ENCODE measurements around the gene CGN. TPM values are rescaled to one million over a fixed set of nuclear protein-coding genes. Genes with fewer than 3 reads are reported as not detected.

Gene CGN
- total RNA-seq, 1 donor from 2014 or later: 6.7 TPM

DNA sequence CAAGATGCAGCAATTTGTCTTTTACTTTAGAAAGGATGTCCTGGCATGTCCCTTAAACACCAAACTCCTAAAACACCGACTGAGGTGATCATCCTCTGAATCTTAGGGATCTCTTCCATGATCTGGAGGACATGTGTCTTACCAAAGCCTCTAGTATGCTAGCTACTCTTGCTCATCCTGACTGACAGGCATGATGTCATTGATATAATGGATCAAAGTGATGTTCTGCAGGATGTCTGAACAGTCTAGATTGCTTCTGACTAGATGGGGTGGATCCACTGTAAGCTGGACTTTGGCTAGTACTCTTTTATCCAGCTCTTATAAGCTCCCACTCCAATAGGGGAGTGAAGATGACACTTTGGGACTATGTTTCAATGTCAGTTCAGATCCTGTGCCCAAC lies 11.3 kb upstream of the CGN start:
- H3K4me1 Mint-ChIP-seq: peaks cover 24% of the 10 kb centered on the region
- DNase-seq (ENCODE audit: low read depth, low spot score): no peak
- no peaks in the 10 kb centered on the region for H3K27me3 Mint-ChIP-seq (ENCODE audit: low read depth)
- TF ChIP-seq, protein P1, sequence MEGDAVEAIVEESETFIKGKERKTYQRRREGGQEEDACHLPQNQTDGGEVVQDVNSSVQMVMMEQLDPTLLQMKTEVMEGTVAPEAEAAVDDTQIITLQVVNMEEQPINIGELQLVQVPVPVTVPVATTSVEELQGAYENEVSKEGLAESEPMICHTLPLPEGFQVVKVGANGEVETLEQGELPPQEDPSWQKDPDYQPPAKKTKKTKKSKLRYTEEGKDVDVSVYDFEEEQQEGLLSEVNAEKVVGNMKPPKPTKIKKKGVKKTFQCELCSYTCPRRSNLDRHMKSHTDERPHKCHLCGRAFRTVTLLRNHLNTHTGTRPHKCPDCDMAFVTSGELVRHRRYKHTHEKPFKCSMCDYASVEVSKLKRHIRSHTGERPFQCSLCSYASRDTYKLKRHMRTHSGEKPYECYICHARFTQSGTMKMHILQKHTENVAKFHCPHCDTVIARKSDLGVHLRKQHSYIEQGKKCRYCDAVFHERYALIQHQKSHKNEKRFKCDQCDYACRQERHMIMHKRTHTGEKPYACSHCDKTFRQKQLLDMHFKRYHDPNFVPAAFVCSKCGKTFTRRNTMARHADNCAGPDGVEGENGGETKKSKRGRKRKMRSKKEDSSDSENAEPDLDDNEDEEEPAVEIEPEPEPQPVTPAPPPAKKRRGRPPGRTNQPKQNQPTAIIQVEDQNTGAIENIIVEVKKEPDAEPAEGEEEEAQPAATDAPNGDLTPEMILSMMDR (conservative IDR thresholded peaks at IDR 0.05): no peak
- H3K4me3 Mint-ChIP-seq: no peak overlapping the region
- H3K27ac Mint-ChIP-seq (ENCODE audit: unreplicated experiment): no peak overlapping the region
- H3K9me3 Mint-ChIP-seq: no peaks in the 10 kb centered on the region
- H3K36me3 Mint-ChIP-seq (ENCODE audit: low read depth): no peaks in the 10 kb centered on the region

DNA sequence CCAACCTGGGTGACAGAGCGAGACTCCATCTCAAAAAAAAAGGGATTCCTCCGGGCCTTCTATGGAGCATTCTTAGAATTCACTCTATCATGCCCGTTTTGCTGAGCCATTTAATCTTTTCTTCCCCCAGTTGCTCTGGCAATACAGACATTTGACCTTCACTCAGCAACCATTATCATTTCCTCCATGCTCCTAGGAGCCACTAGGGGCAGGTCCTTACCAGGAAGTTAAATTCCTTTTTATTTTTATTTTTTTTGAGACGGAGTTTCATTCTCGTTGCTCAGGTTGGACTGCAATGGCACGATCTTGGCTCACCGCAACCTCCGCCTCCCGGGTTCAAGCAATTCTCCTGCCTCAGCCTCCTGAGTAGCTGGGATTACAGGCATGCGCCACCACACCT lies 9.7 kb upstream of the CGN start:
- H3K4me1 Mint-ChIP-seq: peaks cover 20% of the 10 kb centered on the region
- H3K27me3 Mint-ChIP-seq (ENCODE audit: low read depth): no peaks in the 10 kb centered on the region
- no peak overlapping the region for H3K4me3 Mint-ChIP-seq
- TF ChIP-seq, protein P1 (conservative IDR thresholded peaks at IDR 0.05): peak; percentile 57
- no peaks in the 10 kb centered on the region for H3K9me3 Mint-ChIP-seq
- H3K27ac Mint-ChIP-seq (ENCODE audit: unreplicated experiment): no peak overlapping the region
- no peaks in the 10 kb centered on the region for H3K36me3 Mint-ChIP-seq (ENCODE audit: low read depth)
- no peak for DNase-seq (ENCODE audit: low read depth, low spot score)

DNA sequence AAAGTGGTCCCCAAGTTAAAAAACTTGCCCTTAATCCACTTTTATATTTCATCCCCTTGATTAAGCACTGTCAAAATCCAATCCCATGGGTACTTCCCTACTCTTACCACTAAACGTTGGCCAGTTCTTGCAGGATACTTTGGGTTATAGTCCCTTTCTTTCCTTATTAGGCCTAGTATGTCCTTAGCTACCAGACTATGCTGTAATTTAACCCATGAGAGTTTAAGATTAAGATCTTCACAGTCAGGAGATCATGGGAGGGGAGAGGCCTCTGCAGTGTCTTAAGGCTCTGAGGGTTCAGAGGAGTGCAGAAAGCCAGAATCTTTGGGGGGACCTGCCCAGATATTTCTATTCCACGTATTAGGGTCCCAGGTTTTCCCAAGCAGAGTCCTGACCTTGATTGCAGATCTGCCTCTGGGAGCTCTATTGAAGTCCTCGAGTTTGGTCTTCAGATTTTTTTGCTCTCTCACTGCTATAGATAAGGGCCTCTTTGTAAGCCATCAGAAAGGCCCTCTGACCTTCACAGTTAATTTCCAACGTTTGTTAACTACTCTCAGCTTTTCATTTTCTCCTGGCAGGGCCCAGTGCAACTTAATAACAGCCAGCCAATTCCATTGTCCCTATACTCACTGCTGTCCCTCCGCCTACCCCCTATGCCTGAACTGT lies 9.0 kb upstream of the CGN start:
- no peaks in the 10 kb centered on the region for H3K9me3 Mint-ChIP-seq
- no peak for DNase-seq (ENCODE audit: low read depth, low spot score)
- no peak overlapping the region for H3K4me3 Mint-ChIP-seq
- H3K4me1 Mint-ChIP-seq: peaks cover 20% of the 10 kb centered on the region
- H3K27me3 Mint-ChIP-seq (ENCODE audit: low read depth): no peaks in the 10 kb centered on the region
- H3K36me3 Mint-ChIP-seq (ENCODE audit: low read depth): no peaks in the 10 kb centered on the region
- no peak overlapping the region for H3K27ac Mint-ChIP-seq (ENCODE audit: unreplicated experiment)
- TF ChIP-seq, protein P1 (conservative IDR thresholded peaks at IDR 0.05): no peak

GRCh38 chr1:151502859-151503780 lies 8.1 kb upstream of the CGN start:
- Mint-ChIP-seq H3K36me3 (ENCODE audit: low read depth) (no peaks in the 10 kb centered on the region), H3K27me3 (ENCODE audit: low read depth) (no peaks in the 10 kb centered on the region), H3K4me1 (peaks cover 20% of the 10 kb centered on the region), H3K4me3 (no peak overlapping the region), H3K9me3 (no peaks in the 10 kb centered on the region), H3K27ac (ENCODE audit: unreplicated experiment) (no peak overlapping the region)
- no peak for DNase-seq (ENCODE audit: low read depth, low spot score)
- TF ChIP-seq, protein P1 (conservative IDR thresholded peaks at IDR 0.05): no peak

- Mint-ChIP-seq H3K4me3 (no peak overlapping the region), H3K27me3 (ENCODE audit: low read depth) (no peaks in the 10 kb centered on the region), H3K4me1 (peaks cover 20% of the 10 kb centered on the region), H3K9me3 (no peaks in the 10 kb centered on the region), H3K36me3 (ENCODE audit: low read depth) (no peaks in the 10 kb centered on the region), H3K27ac (ENCODE audit: unreplicated experiment) (no peak overlapping the region)
- TF ChIP-seq, protein P1 (conservative IDR thresholded peaks at IDR 0.05): no peak
- DNase-seq (ENCODE audit: low read depth, low spot score): no peak
Measured at GRCh38 chr1:151504252-151504651, 6.9 kb upstream of the CGN start.

All from neural crest cell (in vitro differentiated cells).